ENCODE results near the gene SLX4IP.

The SLX4IP gene

DNA sequence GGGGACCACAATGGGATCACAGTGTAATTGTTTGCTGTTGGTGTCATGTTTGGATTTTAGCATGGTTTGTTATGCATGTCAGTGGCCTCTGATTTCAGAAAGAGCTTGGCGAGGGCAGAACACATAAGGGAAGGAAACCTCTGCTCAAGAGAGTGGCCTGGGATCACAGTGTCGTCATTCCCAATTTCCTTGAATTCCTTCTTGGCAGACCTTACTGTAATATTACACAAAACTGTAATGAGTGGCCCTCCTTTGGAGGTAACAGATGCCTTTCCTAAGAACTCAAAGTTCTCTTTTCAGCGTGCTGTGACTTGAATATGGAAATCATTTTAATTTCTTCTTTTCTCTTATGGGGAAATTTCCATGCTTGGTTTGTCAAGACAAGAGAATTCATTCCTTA, 191.8 kb downstream of the SLX4IP start:
- Histone ChIP-seq H3K27ac (ENCODE audit: extremely low read depth, low read depth, low read length) (no peak overlapping the region), H3K4me1 (ENCODE audit: control insufficient read depth, insufficient read depth, low read length) (no peaks in the 10 kb centered on the region; the same call in 1 of the 2 replicates), H3K36me3 (ENCODE audit: control insufficient read depth in 2 of 2, insufficient read depth in 1 of 2, low read length in 2 of 2) (no peaks in the 10 kb centered on the region), H3K4me3 (ENCODE audit: low read depth, low read length) (no peak overlapping the region), H3K9me3 (ENCODE audit: control insufficient read depth, insufficient read depth, low read depth, low read length) (no peaks in the 10 kb centered on the region)
- TF ChIP-seq BCL11B (tag by site-specific recombination; IDR thresholded peaks at IDR 0.05; ENCODE audit: low read depth), result no peak
- ChIA-PET CTCF (no interaction called here), POLR2A (no interaction called here)

- Histone ChIP-seq H3K9me3 (ENCODE audit: control insufficient read depth, insufficient read depth, low read depth, low read length) (no peaks in the 10 kb centered on the region), H3K36me3 (ENCODE audit: control insufficient read depth in 2 of 2, insufficient read depth in 1 of 2, low read length in 2 of 2) (no peaks in the 10 kb centered on the region), H3K27ac (ENCODE audit: extremely low read depth, low read depth, low read length) (no peak overlapping the region), H3K4me1 (ENCODE audit: control insufficient read depth, insufficient read depth, low read length) (no peaks in the 10 kb centered on the region), H3K4me3 (ENCODE audit: low read depth, low read length) (no peak overlapping the region)
- no peak for TF ChIP-seq ZNF658 (tag by site-specific recombination; IDR thresholded peaks at IDR 0.05)
- no peak for TF ChIP-seq ZSCAN5A (tag by site-specific recombination; IDR thresholded peaks at IDR 0.05)
- TF ChIP-seq ZNF366 (tag by site-specific recombination; conservative IDR thresholded peaks at IDR 0.05), result no peak
- TF ChIP-seq, protein P1, sequence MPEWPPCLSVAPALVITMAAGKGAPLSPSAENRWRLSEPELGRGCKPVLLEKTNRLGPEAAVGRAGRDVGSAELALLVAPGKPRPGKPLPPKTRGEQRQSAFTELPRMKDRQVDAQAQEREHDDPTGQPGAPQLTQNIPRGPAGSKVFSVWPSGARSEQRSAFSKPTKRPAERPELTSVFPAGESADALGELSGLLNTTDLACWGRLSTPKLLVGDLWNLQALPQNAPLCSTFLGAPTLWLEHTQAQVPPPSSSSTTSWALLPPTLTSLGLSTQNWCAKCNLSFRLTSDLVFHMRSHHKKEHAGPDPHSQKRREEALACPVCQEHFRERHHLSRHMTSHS (tag by site-specific recombination; IDR thresholded peaks at IDR 0.05), result no peak
- no peak for TF ChIP-seq ZNF776 (tag by site-specific recombination; IDR thresholded peaks at IDR 0.05; ENCODE audit: borderline replicate concordance)
- no peak for TF ChIP-seq ZNF121 (tag by site-specific recombination; IDR thresholded peaks at IDR 0.05)
- TF ChIP-seq ZNF664 (tag by site-specific recombination; IDR thresholded peaks at IDR 0.05), result no peak
- no peak for TF ChIP-seq SP3 (tag by site-specific recombination; IDR thresholded peaks at IDR 0.05)
- TF ChIP-seq ZNF549 (tag by site-specific recombination; IDR thresholded peaks at IDR 0.05), result no peak
- TF ChIP-seq EGR2 (tag by site-specific recombination; IDR thresholded peaks at IDR 0.05; ENCODE audit: low read depth), result no peak
- TF ChIP-seq SCRT1 (tag by site-specific recombination; IDR thresholded peaks at IDR 0.05; ENCODE audit: borderline replicate concordance), result no peak
- no peak for TF ChIP-seq GLIS2 (tag by site-specific recombination; IDR thresholded peaks at IDR 0.05)
- no peak for TF ChIP-seq ZNF510 (tag by site-specific recombination; IDR thresholded peaks at IDR 0.05; ENCODE audit: insufficient replicate concordance)
- no peak for TF ChIP-seq ZNF24 (tag by site-specific recombination; IDR thresholded peaks at IDR 0.05)
- TF ChIP-seq ZBTB48 (tag by site-specific recombination; IDR thresholded peaks at IDR 0.05), result no peak
- no peak for TF ChIP-seq ZNF571 (tag by site-specific recombination; IDR thresholded peaks at IDR 0.05)
- TF ChIP-seq ZNF433 (tag by site-specific recombination; IDR thresholded peaks at IDR 0.05; ENCODE audit: low read depth), result no peak
- TF ChIP-seq ZNF677 (tag by site-specific recombination; IDR thresholded peaks at IDR 0.05), result no peak
- no peak for TF ChIP-seq ZBTB17 (tag by site-specific recombination; IDR thresholded peaks at IDR 0.05)
- POLR2A ChIA-PET, result no interaction called here
- CTCF ChIA-PET, result interaction anchor here (0.6 kb wide), 1 partner anchor 35 kb away, joined by 5 read pairs; no protein-coding TSS in a partner anchor
Observed at GRCh38 chr20:10629946-10630650, 195.0 kb downstream of the SLX4IP start.

DNA sequence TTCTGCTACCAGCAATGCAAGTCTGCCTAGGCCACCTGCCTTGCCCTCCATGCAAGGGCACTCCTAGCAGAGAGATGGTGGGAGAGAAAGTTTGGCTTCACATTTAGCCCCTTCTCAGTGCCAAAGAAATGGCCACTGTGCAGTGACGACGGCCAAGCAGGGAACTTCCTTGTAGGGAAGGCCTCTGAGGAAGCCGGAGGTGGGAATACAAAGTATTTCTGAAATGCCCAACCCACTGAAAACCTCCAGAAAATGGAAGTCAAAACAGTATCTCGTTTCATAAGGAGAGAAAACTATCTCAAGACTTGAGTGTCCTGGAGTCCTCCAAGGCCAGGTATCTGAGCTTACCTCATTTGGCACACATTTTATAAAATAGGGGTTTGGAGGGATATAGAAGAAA, 196.0 kb downstream of the SLX4IP start:
- CTCF ChIA-PET, result interaction anchor here (1.4 kb wide), 1 partner anchor 28 kb away, joined by 5 read pairs; no protein-coding TSS in a partner anchor

More for the DNA sequence above, 196.0 kb downstream of the SLX4IP start:
- Histone ChIP-seq H3K4me1 (ENCODE audit: control insufficient read depth, insufficient read depth, low read length) (no peaks in the 10 kb centered on the region; the same call in 1 of the 2 replicates), H3K9me3 (ENCODE audit: control insufficient read depth, insufficient read depth, low read depth, low read length) (no peaks in the 10 kb centered on the region), H3K27ac (ENCODE audit: extremely low read depth, low read depth, low read length) (no peak overlapping the region), H3K36me3 (ENCODE audit: control insufficient read depth in 2 of 2, insufficient read depth in 1 of 2, low read length in 2 of 2) (no peaks in the 10 kb centered on the region), H3K4me3 (ENCODE audit: low read depth, low read length) (no peak overlapping the region)
- POLR2A ChIA-PET, result no interaction called here
- TF ChIP-seq ZBTB20 (tag by site-specific recombination; IDR thresholded peaks at IDR 0.05) (no peak), ZFP69B (tag by site-specific recombination; IDR thresholded peaks at IDR 0.05) (no peak), HOXD13 (CRISPR knock-in tag; IDR thresholded peaks at IDR 0.05; ENCODE audit: borderline replicate concordance) (no peak)

All from HEK293 (cell line).